Measurements from ENCODE around the gene MBP. TPM values are rescaled to one million over a fixed set of nuclear protein-coding genes. Genes with fewer than 3 reads are reported as not detected.
A peak's percentile ranks its signal among the peaks of the same experiment; 100 is the strongest.

The MBP gene
- total RNA-seq, 4 donors from 2014 or later = 44.0 to 68.0 (median 60.2) TPM

DNA sequence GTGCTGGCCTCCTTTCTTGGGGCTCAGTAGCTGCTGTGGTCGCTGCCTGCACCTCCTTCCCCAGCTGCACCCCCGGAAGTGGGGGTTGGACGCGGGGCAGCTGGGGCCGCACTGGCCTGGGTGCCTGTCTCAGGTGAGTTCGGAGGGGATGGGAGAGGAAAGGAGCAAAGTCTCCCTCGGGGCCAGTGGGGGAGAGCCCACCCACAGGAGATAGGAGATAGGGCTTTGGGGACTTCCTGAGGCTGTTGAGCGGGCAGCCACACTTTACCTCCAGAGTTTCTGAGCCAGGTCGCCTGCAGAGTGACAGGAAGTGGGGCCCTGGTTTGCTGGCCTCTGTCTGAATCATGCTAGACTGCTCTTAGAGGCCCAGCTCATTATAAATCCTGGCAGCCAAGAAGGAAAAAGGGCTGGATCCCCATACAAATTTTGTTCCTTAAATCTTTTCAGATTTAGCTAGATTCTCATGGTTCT, 8.1 kb downstream of the MBP start:
- no peak overlapping the region for H3K4me3 ChIP-seq (replicated peaks in 1 of 3)
- DNase-seq = no peak
- H3K4me1 ChIP-seq = peaks cover 31 to 40% of the 10 kb centered on the region in 2 donors
- peak overlapping the region in 1 of 3 donors; percentile 6 for H3K27ac ChIP-seq
- intact Hi-C loops (cut with DNase I) = no loop called here
- no peaks in the 10 kb centered on the region for H3K36me3 ChIP-seq
- H3K27me3 ChIP-seq = no peaks in the 10 kb centered on the region
- TF ChIP-seq POLR2A (IDR thresholded peaks at IDR 0.05) = no peak
- TF ChIP-seq, protein P1, sequence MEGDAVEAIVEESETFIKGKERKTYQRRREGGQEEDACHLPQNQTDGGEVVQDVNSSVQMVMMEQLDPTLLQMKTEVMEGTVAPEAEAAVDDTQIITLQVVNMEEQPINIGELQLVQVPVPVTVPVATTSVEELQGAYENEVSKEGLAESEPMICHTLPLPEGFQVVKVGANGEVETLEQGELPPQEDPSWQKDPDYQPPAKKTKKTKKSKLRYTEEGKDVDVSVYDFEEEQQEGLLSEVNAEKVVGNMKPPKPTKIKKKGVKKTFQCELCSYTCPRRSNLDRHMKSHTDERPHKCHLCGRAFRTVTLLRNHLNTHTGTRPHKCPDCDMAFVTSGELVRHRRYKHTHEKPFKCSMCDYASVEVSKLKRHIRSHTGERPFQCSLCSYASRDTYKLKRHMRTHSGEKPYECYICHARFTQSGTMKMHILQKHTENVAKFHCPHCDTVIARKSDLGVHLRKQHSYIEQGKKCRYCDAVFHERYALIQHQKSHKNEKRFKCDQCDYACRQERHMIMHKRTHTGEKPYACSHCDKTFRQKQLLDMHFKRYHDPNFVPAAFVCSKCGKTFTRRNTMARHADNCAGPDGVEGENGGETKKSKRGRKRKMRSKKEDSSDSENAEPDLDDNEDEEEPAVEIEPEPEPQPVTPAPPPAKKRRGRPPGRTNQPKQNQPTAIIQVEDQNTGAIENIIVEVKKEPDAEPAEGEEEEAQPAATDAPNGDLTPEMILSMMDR (IDR thresholded peaks at IDR 0.05) = no peak
- WGBS, 2 donors = 78 to 85% methylated on average over 8 to 9 of the region's 9 CpGs
- H3K9me3 ChIP-seq = no peaks in the 10 kb centered on the region

GRCh38 chr18:77123320-77124231, 9.0 kb downstream of the MBP start:
- TF ChIP-seq, protein P1 (IDR thresholded peaks at IDR 0.05) = no peak
- Histone ChIP-seq H3K4me3 (replicated peaks in 1 of 3) (no peak overlapping the region), H3K4me1 (peaks cover 22 to 40% of the 10 kb centered on the region in 2 donors), H3K27me3 (no peaks in the 10 kb centered on the region), H3K36me3 (no peaks in the 10 kb centered on the region), H3K9me3 (no peaks in the 10 kb centered on the region), H3K27ac (no peak overlapping the region)
- intact Hi-C loops (cut with DNase I) = no loop called here
- 88 to 89% methylated on average over 14 of the region's 14 CpGs for WGBS, 2 donors
- no peak for DNase-seq

GRCh38 chr18:77121523-77121922, 11.1 kb downstream of the MBP start:
- intact Hi-C loops (cut with DNase I) = no loop called here
- H3K9me3 ChIP-seq = no peaks in the 10 kb centered on the region
- TF ChIP-seq, protein P1 (IDR thresholded peaks at IDR 0.05) = no peak
- no peak for TF ChIP-seq POLR2A (IDR thresholded peaks at IDR 0.05)
- 96 to 97% methylated on average over 3 of the region's 3 CpGs for WGBS, 2 donors
- no peak overlapping the region for H3K4me3 ChIP-seq (replicated peaks in 1 of 3)
- no peak for DNase-seq
- H3K27me3 ChIP-seq = no peaks in the 10 kb centered on the region
- H3K36me3 ChIP-seq = no peaks in the 10 kb centered on the region
- H3K4me1 ChIP-seq = peaks cover 4 to 24% of the 10 kb centered on the region in 2 donors
- H3K27ac ChIP-seq = no peak overlapping the region

DNA sequence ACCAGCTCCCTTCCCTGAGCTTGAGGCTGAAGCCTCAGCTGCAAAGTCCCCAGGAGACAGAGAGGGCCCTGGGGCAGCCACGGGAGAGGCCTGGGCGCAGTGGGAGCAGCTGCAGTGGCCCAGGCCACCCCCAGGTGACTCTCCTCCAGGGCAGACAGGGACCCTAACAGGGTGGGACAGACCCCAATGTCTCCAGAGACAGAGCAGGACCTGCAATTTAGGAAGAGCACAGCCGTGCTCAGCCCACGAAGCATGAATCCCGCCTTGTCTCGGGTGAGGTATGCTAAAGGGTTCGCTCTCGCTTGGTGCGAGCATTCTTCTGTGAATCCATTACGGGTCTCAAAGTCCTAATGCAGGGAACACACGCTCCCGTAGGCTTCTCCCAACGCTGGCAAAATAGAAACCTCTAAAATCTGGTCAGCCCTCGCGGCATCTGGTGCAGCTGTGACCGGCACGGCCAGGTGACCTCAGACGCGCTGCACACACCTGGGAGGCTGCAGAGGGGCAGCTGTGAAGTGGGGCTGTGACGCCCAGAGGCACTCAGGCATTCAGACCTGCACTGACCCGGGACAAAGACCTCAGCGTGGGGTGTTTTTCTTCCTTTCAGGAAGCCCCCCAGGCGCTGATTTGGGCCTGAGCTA, 12.6 kb downstream of the MBP start:
- Histone ChIP-seq H3K36me3 (no peaks in the 10 kb centered on the region), H3K4me3 (replicated peaks in 1 of 3) (no peak overlapping the region), H3K4me1 (peaks cover 6 to 38% of the 10 kb centered on the region in 2 donors), H3K9me3 (no peaks in the 10 kb centered on the region), H3K27ac (no peak overlapping the region), H3K27me3 (no peaks in the 10 kb centered on the region)
- TF ChIP-seq, protein P1 (IDR thresholded peaks at IDR 0.05) = no peak
- TF ChIP-seq POLR2A (IDR thresholded peaks at IDR 0.05) = no peak
- WGBS, 2 donors = 92 to 93% methylated on average over 20 to 22 of the region's 23 CpGs
- intact Hi-C loops (cut with DNase I) = no loop called here
- DNase-seq = no peak

Data from thyroid gland (tissue), 4 donors.